CD1c-positive myeloid dendritic cell (primary cell): ENCODE data around the gene RNF186.
"Not testable (repeated sequence)": the region's sequence is repeated elsewhere in the genome, so short reads cannot be mapped to it uniquely, and the experiment has no call there.

Experiments
- DNase-seq: peaks from one replicate; pipeline ENCODE4 v3.0.0-alpha.2; 2016; ENCODE audit errors: extremely low spot score

RNF186 gene, protein sequence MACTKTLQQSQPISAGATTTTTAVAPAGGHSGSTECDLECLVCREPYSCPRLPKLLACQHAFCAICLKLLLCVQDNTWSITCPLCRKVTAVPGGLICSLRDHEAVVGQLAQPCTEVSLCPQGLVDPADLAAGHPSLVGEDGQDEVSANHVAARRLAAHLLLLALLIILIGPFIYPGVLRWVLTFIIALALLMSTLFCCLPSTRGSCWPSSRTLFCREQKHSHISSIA

DNA sequence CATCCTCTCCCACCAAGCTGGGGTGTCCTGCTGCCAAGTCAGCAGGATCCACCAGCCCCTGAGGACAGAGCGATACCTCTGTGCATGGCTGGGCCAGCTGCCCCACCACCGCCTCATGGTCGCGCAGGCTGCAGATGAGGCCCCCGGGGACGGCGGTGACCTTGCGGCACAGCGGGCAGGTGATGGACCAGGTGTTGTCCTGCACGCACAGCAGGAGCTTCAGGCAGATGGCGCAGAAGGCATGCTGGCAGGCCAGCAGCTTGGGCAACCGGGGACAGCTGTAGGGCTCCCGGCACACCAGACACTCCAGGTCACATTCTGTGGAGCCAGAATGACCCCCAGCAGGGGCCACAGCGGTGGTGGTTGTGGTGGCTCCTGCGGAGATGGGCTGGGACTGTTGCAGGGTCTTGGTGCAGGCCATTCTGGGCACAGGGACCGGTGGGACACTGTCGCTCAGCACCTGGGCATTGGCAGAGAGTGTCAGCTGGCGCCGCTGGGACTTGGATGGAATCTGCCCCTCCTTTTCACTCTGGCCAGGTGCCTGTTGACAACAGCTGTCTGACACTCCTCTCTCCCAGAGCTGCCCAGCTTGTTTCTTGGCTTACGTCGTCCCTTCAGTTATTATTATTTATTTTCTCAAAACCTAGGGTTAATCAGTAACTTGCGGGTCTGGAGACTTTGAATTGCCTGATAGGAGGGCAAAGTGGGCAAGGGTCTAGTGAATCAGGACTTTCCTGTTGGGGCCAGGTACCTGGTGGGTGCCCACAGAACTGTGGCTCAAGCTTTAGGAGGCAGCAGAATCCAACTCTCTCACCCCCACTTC lies at the start of gene RNF186:
Gene RNF186 (minus strand): TSS at position 603 of the 823 bp plus-strand sequence. CDS start 182 bp downstream, at position 421.
- no peak for DNase-seq

DNA sequence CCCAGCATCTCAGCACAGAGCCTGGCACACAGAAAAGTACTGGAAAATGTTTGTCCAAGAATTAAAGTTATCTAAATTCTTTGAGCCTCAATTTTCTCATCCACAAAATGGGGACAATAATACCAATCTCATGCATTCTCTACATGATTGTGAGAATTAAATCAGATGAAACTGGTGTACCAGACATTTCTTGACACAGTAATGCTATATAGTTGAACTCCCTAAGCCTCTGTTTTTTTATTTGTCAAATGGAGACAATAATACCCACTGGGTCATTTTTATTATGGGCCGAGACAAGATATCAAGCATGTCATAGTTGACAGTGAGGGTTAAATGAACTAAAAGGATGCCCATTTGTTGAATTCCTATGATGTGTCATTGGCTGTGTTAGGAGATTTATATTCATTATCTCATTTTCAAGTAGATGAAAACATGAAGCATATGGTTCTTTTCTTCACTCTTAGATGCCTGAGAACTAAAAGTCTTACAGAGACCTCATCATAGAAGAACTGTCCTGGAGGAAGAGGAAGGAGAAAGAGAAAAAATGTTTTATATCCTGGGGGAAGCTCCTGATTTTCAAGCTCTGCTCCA lies 49.6 kb upstream of the RNF186 start:
- no peak for DNase-seq

DNA sequence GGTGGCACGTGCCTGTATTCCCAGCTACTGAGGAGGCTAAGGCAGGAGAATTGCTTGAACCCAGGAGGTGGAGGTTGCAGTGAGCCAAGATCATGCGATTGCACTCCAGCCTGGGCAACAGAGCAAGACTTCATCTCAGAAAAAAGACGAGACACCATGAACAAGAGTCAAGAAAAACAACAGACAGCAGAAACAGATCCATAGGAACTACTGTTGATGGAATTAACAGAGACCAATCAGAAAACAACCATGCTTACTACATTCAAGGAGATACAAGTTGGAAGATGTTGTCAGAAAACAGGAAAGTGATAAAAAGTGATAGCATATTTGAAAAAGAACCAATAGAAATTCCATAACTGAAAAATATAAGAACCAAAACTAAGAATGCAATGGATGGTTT lies 47.9 kb upstream of the RNF186 start:
- no peak for DNase-seq

DNA sequence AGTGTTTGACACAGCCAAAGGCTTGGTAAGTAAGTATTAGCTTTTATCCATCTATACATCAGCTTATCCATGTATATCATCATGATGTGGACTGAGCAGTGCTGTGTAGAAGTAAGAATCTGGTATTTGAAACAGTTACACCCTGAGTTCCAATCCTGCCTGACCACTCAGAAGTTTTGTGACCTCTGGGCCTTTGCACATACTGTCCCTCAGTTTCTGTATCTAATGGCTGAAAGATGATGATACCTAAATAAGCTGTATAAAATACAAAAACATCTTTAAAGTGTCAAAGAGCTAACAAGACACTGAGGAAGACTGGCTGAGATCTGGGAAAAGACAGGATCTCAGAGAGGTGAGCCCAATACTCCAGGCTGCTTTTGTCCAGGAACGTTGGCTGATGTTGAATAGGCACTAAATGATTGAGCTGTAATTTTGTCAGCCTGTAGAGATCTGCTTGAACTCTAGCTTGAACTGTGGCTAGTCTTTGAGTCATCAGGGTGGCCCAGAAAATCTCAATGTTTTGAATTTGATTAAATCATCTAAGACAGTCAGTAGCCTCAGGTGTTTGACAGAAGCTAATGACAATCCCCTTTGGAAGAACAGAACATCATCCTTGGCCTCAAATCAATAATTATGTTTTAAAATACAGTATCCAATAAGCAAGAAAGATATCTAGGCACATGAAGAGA lies 46.9 kb upstream of the RNF186 start:
- no peak for DNase-seq

DNA sequence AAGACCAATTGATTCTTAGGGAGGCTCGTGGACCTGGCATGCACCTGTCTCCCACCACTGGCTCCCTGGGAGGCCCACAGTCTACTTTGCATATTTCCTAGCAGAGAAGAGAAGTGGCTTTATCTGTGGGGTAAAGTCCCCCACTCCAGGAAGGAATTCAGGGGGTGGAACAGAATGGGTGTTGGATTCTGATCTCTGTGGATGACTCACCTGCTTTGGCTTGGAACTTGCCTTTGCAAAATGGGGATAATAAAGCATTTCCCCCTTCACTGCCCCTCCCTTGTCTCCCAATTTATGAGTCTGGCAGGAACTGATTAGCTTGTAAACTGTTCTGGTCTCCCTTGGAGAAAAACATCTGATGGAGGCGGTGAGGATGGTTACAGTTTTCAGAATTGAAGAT lies 46.0 kb upstream of the RNF186 start:
- DNase-seq: no peak

DNA sequence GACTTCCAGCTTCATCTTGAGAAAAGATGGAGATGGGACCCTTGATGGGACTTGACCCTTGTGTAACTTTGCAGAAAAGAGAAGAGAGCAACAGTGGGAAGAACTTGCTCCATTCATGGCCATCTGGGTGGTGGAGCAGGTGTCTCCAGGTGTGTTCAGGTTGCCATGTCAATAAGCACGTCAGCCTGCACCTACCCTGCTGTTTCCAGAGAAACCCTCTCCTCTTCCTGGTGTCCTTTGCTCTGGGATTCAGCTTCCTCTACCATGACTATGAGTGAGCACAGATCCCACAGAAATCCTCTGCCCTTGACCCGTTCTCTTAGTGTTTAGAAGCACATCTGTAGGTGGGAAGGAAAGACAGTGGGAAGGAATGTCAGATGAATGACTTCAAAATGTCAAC lies 45.3 kb upstream of the RNF186 start:
- no peak for DNase-seq

DNA sequence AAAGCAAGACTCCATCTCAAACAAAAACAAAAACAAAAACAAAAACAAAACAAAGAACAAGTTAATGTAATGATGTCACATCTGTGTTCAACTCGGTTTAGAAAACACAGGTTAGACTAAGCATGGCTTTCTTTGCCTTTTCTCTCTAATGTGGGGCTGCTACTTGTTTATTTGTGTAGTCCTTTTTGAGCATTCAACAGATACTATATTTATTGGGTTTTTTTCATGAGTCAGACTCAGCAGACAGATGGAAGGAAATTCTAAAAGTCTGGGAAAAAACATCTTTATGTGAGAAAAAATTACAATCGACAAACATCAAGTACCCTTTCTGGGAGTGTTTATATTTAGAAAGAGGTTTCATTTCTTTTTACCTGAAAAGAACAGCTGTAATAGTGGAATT lies 44.8 kb upstream of the RNF186 start:
- no peak for DNase-seq

DNA sequence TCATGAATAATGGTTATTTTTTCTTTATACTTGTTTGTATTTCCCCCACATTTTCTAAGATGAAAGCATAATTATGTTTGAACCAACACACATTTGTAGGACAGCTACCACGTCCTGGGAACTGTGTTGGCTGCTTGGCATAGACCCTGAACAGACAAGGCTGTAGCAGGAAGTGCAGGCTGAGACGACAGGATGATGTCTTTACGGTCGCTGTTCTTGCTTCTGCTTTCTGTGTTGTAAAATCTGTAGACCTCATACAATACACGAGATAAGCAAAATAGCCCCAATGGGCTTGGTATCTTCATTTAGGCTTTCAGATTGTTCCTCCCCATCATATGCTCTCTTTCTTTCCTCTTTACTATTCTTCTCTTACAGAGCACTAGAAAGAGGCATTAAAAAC lies 43.8 kb upstream of the RNF186 start:
- no peak for DNase-seq

DNA sequence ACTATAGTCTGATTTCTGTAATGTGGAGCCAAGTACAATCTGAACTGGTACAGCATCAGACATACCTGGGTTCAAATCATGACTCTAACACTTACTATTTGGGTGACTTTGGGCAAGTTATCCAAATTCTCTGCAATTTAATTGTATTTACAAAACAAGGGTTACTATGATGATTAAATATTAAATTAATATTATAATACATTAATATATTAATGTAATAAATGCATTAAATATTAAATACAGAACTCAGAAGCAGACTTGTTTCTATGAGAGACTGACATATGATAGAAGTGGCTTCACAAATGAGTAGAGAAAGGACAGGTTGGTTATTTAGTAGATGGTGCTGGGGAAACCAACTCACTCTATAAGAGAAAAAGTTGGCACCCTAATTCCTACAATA lies 39.8 kb upstream of the RNF186 start:
- no peak for DNase-seq

DNA sequence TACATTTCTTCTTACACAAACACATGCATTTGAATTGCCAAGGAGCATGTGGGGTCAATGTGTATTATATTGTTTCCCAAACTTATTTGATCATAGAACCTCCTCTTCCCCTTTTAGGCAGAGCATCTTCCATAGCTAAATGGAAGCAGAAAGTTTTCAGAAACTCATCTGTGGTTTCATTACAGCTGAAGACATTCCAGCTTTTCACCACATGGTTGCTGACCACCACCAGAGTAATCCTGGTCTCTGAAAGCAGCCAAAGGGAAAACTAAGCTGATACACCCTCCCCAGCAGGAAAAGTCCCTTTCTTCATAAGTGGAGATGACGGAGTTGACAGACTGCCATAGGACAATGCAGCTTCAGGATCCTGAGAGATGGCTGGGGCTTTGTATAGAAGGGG lies 37.0 kb upstream of the RNF186 start:
- no peak for DNase-seq

DNA sequence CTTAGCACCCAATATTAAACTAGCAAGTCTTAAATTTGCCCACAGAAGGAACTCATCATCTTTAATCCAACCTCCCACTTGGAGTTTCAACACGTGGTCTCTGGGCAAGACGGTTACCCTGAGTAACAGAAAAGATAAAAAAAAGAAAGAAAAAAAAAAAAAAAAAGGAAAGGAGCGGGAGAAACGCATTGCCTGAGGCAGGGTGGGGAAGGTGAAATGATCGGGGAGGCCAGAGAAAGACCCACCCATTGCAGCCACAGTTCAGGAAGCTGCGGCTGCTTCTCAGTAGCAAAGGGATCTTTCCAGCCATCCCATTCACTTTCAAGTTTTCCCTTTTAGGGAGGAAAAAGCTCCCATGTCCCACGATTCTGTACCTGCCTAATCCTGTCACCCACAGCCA lies 35.1 kb upstream of the RNF186 start:
- no peak for DNase-seq

DNA sequence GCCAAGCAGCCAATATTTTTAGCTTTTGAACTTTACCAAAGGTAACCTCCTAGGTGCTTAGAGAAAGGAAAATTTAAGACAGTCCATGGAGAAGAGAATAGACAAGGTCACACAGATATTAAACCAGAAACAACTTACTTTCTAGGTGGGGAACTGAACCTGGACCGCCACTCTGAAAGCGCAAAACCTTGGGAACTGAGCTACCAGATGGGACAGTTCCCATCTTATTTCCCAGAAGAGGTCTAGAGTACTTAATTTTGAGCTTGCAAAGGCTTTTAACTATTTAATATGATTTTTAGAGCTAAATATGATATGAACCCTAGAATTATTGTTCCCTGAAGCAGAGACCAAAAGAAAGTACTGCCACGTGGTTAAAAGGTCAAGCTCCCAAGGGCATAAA lies 34.2 kb upstream of the RNF186 start:
- not testable (repeated sequence) for DNase-seq

DNA sequence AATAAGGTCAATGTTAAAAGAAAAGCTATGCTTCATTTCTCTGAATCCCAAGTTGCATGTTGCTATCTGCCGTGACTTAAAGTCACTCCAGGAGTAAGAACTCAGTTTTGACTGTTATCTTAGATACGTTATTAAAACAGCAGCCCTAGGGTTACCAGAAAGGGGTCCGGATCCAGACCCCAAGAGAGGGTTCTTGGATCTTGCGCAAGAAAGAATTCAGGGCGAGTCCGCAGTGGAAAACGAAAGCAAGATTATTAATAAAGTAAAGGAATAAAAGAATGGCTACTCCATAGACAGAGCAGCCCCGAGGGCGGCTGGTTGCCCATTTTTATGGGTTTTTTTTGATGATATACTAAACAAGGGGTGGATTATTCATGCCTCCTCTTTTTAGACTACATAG lies 32.3 kb upstream of the RNF186 start:
- DNase-seq: not testable (repeated sequence)

DNA sequence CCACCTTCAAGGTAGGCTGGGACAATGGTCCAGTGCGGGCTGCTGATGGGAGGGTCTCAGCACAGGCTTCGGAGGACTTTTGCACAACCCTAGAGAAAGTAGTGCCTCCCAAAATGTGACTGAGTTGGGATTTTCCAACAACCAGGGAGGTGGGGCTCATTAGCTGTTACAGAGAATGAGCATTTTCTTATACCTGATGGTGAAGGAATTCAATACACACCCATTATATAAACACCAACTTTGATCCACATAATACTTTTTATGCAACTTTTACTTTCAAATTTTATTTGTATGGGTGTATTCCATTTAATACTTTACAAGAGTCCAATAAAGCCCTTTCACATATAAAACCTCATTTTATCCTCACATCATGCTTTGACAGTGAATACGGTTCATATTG lies 31.3 kb upstream of the RNF186 start:
- no peak for DNase-seq

DNA sequence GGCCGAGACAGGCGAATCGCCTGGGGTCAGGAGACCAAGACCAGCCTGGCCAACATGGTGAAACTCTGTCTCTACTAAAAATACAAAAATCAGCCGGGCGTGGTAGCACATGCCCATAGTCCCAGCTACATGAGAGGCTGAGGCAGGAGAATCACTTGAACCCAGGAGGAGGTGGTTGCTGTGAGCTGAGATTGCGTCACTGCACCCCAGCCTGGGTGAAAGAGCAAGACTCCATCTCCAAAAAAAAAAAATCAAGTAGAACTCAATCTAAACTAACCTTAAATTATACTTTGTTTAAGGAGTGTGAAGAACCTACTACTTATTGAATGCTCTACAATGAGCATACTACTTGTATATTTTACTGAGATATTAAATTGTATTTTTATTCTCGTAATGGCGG lies 30.5 kb upstream of the RNF186 start:
- DNase-seq: no peak

DNA sequence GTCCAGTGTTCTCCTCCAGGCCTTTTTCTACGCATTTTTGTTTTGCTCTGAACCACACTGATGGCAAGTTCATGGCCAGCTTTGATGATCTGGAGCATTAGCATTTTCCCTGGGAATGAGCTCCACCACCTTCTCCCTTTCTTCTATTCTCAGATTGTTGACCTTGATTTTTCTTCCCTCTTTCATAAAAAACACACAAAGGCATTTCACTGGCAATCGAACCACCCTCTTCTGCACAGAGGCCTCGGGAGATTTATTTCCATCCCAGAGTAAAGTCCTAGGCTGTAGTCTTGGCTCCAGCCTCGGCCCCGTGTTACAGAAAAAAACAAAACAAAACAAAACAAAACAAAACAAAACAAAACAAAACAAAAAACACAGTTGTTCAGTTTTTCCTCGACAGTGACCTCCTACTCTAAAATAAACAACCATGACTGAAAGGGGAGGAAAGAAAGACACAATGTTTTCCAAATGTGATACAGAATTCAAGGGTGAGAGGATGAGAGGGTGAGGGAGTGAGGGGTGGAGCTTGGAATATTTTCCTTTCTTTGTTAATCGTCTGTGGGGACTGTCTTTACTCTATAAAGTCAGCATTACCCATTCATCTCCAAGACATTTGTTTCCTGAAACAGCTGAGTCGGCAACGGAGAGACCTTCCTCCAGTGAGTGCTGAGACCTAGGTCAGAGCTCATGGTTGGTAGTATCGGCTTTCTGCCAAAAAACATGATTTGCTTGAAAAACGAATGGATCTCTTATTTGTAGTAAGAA lies 29.8 kb upstream of the RNF186 start:
- DNase-seq: no peak

DNA sequence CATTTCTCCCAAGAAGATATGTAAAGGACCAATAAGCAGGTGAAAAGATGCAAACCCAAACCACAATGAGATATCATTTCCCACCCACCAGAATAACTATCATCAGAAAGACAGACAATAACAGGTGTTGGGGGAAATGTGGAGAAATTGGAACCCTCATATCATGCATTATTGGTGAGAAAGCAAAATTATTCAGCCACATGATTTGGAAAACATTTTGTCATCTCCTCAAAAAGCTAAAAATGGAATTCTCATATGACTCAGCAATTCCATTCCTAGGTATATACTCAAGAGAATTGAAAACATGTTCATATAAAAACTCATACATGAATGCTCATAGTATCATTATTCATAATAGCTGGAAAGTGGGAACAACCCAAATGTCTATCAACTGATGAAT lies 25.1 kb upstream of the RNF186 start:
- no peak for DNase-seq

DNA sequence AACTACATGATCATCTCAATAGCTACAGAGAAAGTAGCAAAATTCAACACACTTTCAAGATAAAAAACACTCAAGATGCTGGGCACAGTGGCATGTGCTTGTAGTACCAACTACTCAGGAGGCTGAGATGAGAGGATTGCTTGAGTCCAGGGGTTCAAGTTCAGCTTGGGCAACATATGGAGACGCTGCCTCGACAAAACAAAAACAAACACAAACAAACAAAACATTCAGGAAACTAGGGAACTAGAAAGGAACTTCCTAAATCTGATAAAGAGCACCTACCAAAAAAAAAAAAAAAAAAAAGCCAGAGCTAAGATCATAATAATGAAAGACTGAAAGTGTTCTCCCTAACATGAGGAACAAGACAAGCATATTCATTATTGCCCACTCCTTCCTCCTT lies 22.8 kb upstream of the RNF186 start:
- DNase-seq: peak; percentile 62

DNA sequence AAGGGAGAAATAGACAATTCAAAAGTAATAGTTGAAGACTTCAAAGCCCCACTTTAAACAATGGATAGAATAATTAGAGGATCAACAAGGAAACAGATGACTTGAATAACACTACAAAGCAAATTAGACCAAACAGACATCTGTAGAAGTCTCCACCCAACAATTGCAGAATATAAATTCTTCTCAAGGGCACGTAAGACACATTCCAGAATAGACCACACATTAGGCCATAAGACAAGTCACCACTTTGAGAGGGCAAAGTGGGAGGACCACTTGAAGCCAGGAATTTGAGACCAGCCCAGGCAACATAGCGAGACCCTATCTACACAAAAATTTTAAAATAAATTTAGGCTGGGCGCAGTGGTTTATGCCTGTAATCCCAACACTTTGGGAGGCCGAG lies 20.5 kb upstream of the RNF186 start:
- DNase-seq: no peak

DNA sequence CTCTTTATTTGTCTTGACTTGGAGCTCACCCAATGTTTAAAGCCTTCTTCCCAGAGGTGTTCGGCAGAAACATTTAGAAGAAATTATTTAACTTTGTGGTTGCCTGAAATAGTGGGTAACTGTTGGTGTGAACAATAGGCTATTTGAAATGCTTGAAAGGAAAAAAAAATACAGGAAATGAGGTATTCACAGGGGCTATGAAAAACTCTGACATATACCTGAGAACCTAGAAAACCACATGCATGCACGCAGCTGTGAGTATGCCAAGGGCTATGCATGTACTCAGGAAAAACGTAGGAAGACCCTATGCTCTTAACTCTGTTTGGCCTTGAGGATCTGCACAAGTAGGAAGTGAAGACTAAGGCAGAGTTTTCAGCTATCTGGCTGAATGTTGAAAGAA lies 16.4 kb upstream of the RNF186 start:
- DNase-seq: no peak

DNA sequence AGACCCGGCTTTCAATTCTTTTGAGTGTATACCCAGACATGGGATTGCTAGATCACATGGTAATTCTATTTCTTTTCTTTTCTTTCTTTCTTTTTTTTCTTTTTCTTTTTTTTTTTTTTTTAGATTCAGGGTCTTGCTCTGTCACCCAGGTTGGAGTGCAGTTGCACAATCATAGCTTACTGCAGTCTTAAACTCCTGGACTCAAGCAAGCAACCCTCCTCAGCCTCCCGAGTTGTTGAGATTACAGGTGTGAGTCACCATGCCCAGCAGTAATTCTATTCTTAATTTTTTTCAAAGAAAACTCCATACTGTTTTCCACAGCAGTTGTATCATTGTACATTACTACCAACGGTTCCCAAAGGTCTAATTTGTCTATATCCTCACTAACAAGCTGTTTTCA lies 13.5 kb upstream of the RNF186 start:
- no peak for DNase-seq

DNA sequence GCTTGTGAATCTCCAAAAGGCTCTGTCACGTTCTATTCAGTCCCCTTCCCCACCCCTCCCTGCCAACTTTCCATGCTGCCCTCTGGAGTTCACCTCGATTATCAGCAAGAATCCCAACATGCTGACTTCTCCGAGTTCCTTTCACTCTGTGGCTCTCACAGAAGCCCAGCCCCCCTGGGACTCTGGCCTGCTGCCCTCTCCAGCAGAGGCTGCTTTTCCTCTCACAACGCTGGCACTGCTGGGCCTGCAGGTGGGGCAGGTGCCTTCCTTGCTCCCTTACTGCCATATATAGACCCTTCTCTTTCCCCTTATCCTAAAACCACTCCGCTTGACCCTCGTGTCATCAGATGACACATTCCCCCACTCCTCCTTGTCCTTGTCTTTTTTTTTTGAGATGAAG lies 10.2 kb upstream of the RNF186 start:
- no peak for DNase-seq
